CD14-positive monocyte (primary cell): Measurements from ENCODE around the gene LHFPL3. TPM values are rescaled to one million over a fixed set of nuclear protein-coding genes. Genes with fewer than 3 reads are reported as not detected.
A peak's percentile ranks its signal among the peaks of the same experiment; 100 is the strongest.

Experiments used
- DNase-seq, 3 donors: peaks; one replicate each; pipeline ENCODE4 v3.0.0-alpha.2; 2011 to 2022
- H2AFZ ChIP-seq: 2 replicates; pipeline ENCODE4 v1.6.0; 2012; ENCODE audit warnings: mild to moderate bottlenecking, low read depth, low read length, inconsistent platforms; ENCODE audit not compliant: insufficient read depth, poor library complexity, severe bottlenecking
- H3K27ac ChIP-seq, 2 donors: 1 replicate in 1 of 2; 2 replicates in 1 of 2; pipeline ENCODE4 v1.5.1; 2012 to 2013; ENCODE audit warnings: low read length in 2 of 2, control low read depth in 1 of 2, inconsistent platforms in 1 of 2, low read depth in 1 of 2, mild to moderate bottlenecking in 1 of 2
- H3K27me3 ChIP-seq, 2 donors: one replicate each; pipeline versions ENCODE4 v1.6.0 to v1.6.1; 2011 to 2013; ENCODE audit warnings: low read length in 2 of 2; ENCODE audit not compliant: control insufficient read depth in 2 of 2, insufficient read depth in 2 of 2
- H3K36me3 ChIP-seq, 2 donors: replicated peaks in 1 of 2; 1 replicate in 1 of 2; 2 replicates in 1 of 2; pipeline versions ENCODE4 v1.5.1 to v1.6.1; 2012 to 2013; ENCODE audit warnings: low read length in 2 of 2, control low read depth in 1 of 2, inconsistent platforms in 1 of 2, mild to moderate bottlenecking in 1 of 2; ENCODE audit not compliant: insufficient read depth in 2 of 2, control insufficient read depth in 1 of 2
- H3K4me1 ChIP-seq, 2 donors: 1 replicate in 1 of 2; 2 replicates in 1 of 2; pipeline versions ENCODE4 v1.5.1 to v1.6.1; 2012 to 2013; ENCODE audit warnings: low read length in 2 of 2, control low read depth in 1 of 2, inconsistent platforms in 1 of 2, mild to moderate bottlenecking in 1 of 2, moderate library complexity in 1 of 2; ENCODE audit not compliant: insufficient read depth in 2 of 2, control insufficient read depth in 1 of 2
- H3K4me2 ChIP-seq: replicated peaks from 2 replicates; pipeline ENCODE3; 2012; ENCODE audit warnings: low read length, moderate library complexity, mild to moderate bottlenecking; ENCODE audit not compliant: poor library complexity, severe bottlenecking; ENCODE audit errors: extremely low read depth
- H3K4me3 ChIP-seq, 3 experiments: fragments of 200-600 bp in 1 of 3; sonication (generic) in 1 of 3; replicated peaks in 1 of 3; 1 replicate in 2 of 3; 2 replicates in 1 of 3; pipeline ENCODE4 v1.5.1; 2011 to 2013; ENCODE audit warnings: low read length in 3 of 3, mild to moderate bottlenecking in 3 of 3, control low read depth in 2 of 3, low read depth in 2 of 3, inconsistent platforms in 1 of 3, moderate library complexity in 1 of 3
- H3K79me2 ChIP-seq: 2 replicates; pipeline ENCODE4 v1.6.0; 2012; ENCODE audit warnings: mild to moderate bottlenecking, control low read depth, inconsistent platforms, low read length, moderate library complexity; ENCODE audit not compliant: insufficient read depth
- H3K9ac ChIP-seq: 2 replicates; pipeline ENCODE4 v1.6.0; 2017; ENCODE audit warnings: low read length, mild to moderate bottlenecking; ENCODE audit not compliant: insufficient read depth, poor library complexity, severe bottlenecking
- H3K9me3 ChIP-seq, 2 donors: replicated peaks in 1 of 2; 1 replicate in 1 of 2; 2 replicates in 1 of 2; pipeline versions ENCODE4 v1.5.1 to v1.6.1; 2012 to 2013; ENCODE audit warnings: low read length in 2 of 2, control low read depth in 1 of 2; ENCODE audit not compliant: control insufficient read depth in 1 of 2, insufficient read depth in 1 of 2
- H4K20me1 ChIP-seq: 2 replicates; pipeline ENCODE4 v1.6.0; 2012; ENCODE audit warnings: mild to moderate bottlenecking, low read length, control low read depth, moderate library complexity; ENCODE audit not compliant: insufficient read depth
- H3K27ac Mint-ChIP-seq, 7 donors: one replicate each; pipeline ENCODE4 v1.8.0; 2020; ENCODE audit warnings: mild to moderate bottlenecking in 7 of 7, mixed read lengths in 7 of 7, moderate library complexity in 6 of 7, inconsistent platforms in 2 of 7
- H3K27me3 Mint-ChIP-seq, 3 donors: one replicate each; pipeline ENCODE4 v1.8.0; 2021 to 2022; ENCODE audit warnings: low read depth in 3 of 3, mild to moderate bottlenecking in 3 of 3, mixed read lengths in 3 of 3, moderate library complexity in 3 of 3, inconsistent platforms in 1 of 3
- H3K36me3 Mint-ChIP-seq, 2 donors: one replicate each; pipeline ENCODE4 v1.8.0; 2020; ENCODE audit warnings: mixed read lengths in 2 of 2, inconsistent platforms in 1 of 2, mild to moderate bottlenecking in 1 of 2
- H3K4me1 Mint-ChIP-seq: one replicate; pipeline ENCODE4 v1.8.0; 2020; ENCODE audit warnings: mild to moderate bottlenecking, mixed read lengths
- H3K4me3 Mint-ChIP-seq, 2 donors: one replicate each; pipeline ENCODE4 v1.8.0; 2020; ENCODE audit warnings: mild to moderate bottlenecking in 2 of 2, mixed read lengths in 2 of 2, moderate library complexity in 1 of 2
- H3K9me3 Mint-ChIP-seq, 7 donors: one replicate each; pipeline ENCODE4 v1.8.0; 2020 to 2022; ENCODE audit warnings: mixed read lengths in 7 of 7, mild to moderate bottlenecking in 6 of 7, moderate library complexity in 6 of 7, inconsistent platforms in 2 of 7
- WGBS: methylation state at CpG from one replicate; pipeline ENCODE4 v1.1.5; 2013; ENCODE audit warnings: missing lambda C conversion rate; ENCODE audit not compliant: insufficient coverage; 5-methylcytosine and 5-hydroxymethylcytosine counted together
- intact Hi-C, 2 donors: fragments of 100-400 bp; cut with micrococcal nuclease; formaldehyde crosslinking; loops; one replicate each; pipeline versions ENCODE4 v1.15.0 to v1.15.1; 2023
- polyA plus RNA-seq, 3 donors: library from polyadenylated mRNA; depleted of rRNA in 1 of 3; unstranded in 2 of 3; stranded (reverse) in 1 of 3; fragments of 300-500 nt in 2 of 3; fragments of >200 nt in 1 of 3; fragmentation: Illumina TruSeq in 2 of 3; gene quantifications; 1 replicate in 2 of 3; 2 replicates in 1 of 3; pipeline ENCODE4 v1.2.3, GENCODE V29; 2012 to 2021
- TF ChIP-seq, protein P1 (sequence below): fragments of 200-600 bp; IDR thresholded peaks from one replicate; pipeline ENCODE4 v1.8.0; 2022; ENCODE audit warnings: antibody characterized with exemption, mild to moderate bottlenecking

LHFPL3 gene
- polyA plus RNA-seq, 3 donors, result not detected

- peaks cover 0 to 3% (median 0%) of the 10 kb centered on the region in 3 donors for H3K27me3 Mint-ChIP-seq
- WGBS, result no CpG with 5 or more reads among the region's 2 CpGs
These were observed 476.3 kb downstream of the LHFPL3 start for GRCh38 chr7:104804696-104805095.

GRCh38 chr7:104805449-104806317, 477.3 kb downstream of the LHFPL3 start:
- Histone ChIP-seq H3K4me2 (no peak overlapping the region), H3K27ac (no peak overlapping the region), H3K27me3 (no peaks in the 10 kb centered on the region), H3K9ac (no peak overlapping the region), H3K4me1 (no peaks in the 10 kb centered on the region), H3K79me2 (no peaks in the 10 kb centered on the region), H2AFZ (no peak overlapping the region), H3K36me3 (no peaks in the 10 kb centered on the region), H4K20me1 (no peaks in the 10 kb centered on the region), H3K9me3 (no peaks in the 10 kb centered on the region), H3K4me3 (no peak overlapping the region)
- Mint-ChIP-seq H3K27ac (no peak overlapping the region), H3K9me3 (peaks cover 0 to 7% (median 0%) of the 10 kb centered on the region in 7 donors), H3K4me1 (no peaks in the 10 kb centered on the region), H3K36me3 (no peaks in the 10 kb centered on the region), H3K4me3 (no peak overlapping the region), H3K27me3 (peaks cover 2 to 4% (median 2%) of the 10 kb centered on the region in 3 donors)
- intact Hi-C loops, result no loop called here
- DNase-seq, result no peak
- 96% methylated on average over 6 of the region's 8 CpGs for WGBS
- TF ChIP-seq, protein P1, sequence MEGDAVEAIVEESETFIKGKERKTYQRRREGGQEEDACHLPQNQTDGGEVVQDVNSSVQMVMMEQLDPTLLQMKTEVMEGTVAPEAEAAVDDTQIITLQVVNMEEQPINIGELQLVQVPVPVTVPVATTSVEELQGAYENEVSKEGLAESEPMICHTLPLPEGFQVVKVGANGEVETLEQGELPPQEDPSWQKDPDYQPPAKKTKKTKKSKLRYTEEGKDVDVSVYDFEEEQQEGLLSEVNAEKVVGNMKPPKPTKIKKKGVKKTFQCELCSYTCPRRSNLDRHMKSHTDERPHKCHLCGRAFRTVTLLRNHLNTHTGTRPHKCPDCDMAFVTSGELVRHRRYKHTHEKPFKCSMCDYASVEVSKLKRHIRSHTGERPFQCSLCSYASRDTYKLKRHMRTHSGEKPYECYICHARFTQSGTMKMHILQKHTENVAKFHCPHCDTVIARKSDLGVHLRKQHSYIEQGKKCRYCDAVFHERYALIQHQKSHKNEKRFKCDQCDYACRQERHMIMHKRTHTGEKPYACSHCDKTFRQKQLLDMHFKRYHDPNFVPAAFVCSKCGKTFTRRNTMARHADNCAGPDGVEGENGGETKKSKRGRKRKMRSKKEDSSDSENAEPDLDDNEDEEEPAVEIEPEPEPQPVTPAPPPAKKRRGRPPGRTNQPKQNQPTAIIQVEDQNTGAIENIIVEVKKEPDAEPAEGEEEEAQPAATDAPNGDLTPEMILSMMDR, result no peak

More at GRCh38 chr7:104804696-104805095, 476.3 kb downstream of the LHFPL3 start:
- no peak overlapping the region for H3K4me3 ChIP-seq
- H3K4me3 Mint-ChIP-seq, result no peak overlapping the region
- no peaks in the 10 kb centered on the region for H3K36me3 ChIP-seq
- no peak overlapping the region for H3K4me2 ChIP-seq
- DNase-seq, result no peak
- no peak overlapping the region for H3K9ac ChIP-seq
- peaks cover 0 to 7% (median 0%) of the 10 kb centered on the region in 7 donors for H3K9me3 Mint-ChIP-seq
- TF ChIP-seq, protein P1, result no peak
- H3K4me1 ChIP-seq, result no peaks in the 10 kb centered on the region
- no peaks in the 10 kb centered on the region for H3K79me2 ChIP-seq
- H4K20me1 ChIP-seq, result no peaks in the 10 kb centered on the region
- H3K27ac Mint-ChIP-seq, result peak overlapping the region in 1 of 7 donors; percentile 41
- H3K27ac ChIP-seq, result no peak overlapping the region
- no peaks in the 10 kb centered on the region for H3K4me1 Mint-ChIP-seq
- H3K27me3 ChIP-seq, result no peaks in the 10 kb centered on the region
- no peaks in the 10 kb centered on the region for H3K9me3 ChIP-seq
- H2AFZ ChIP-seq, result no peak overlapping the region
- no peaks in the 10 kb centered on the region for H3K36me3 Mint-ChIP-seq
- intact Hi-C loops, result no loop called here
